Gastroesophageal sphincter (tissue), 4 donors: ENCODE results near the gene OGFOD3. TPM values are rescaled to one million over a fixed set of nuclear protein-coding genes. Genes with fewer than 3 reads are reported as not detected.

Experiments
- ATAC-seq: fragments of 150-250 bp; one replicate; pipeline ENCODE4 v1.9.1; 2016; ENCODE audit warnings: mild to moderate bottlenecking, moderate library complexity
- H3K27ac ChIP-seq, 4 donors: fragments of 200-600 bp; sonication (generic) in 3 of 4; 1 replicate in 3 of 4; 2 replicates in 1 of 4; pipeline ENCODE4 v1.5.1; 2016 to 2019
- H3K27me3 ChIP-seq: fragments of 200-600 bp; sonication (generic); one replicate; pipeline ENCODE4 v1.5.1; 2019
- H3K36me3 ChIP-seq, 2 donors: fragments of 200-600 bp; sonication (generic); one replicate each; pipeline ENCODE4 v1.5.1; 2019; ENCODE audit warnings: control low read depth in 1 of 2
- H3K4me1 ChIP-seq, 3 donors: fragments of 200-600 bp; sonication (generic); 1 replicate in 2 of 3; 2 replicates in 1 of 3; pipeline ENCODE4 v1.5.1; 2016 to 2019; ENCODE audit warnings: control low read depth in 2 of 3
- H3K4me3 ChIP-seq, 2 donors: fragments of 200-600 bp; sonication (generic); one replicate each; pipeline ENCODE4 v1.5.1; 2019; ENCODE audit warnings: mild to moderate bottlenecking in 1 of 2, moderate library complexity in 1 of 2
- H3K9me3 ChIP-seq, 3 donors: fragments of 200-600 bp; sonication (generic); one replicate each; pipeline ENCODE4 v1.5.1; 2017 to 2019; ENCODE audit warnings: control low read depth in 2 of 3
- EP300 ChIP-seq: sonication (generic); formaldehyde crosslinking; IDR thresholded peaks from one replicate; pipeline ENCODE4 v1.6.1; 2017; ENCODE audit warnings: antibody characterized with exemption, mild to moderate bottlenecking
- POLR2A ChIP-seq, 2 donors: fragments of 450-650 bp; IDR thresholded peaks; one replicate each; pipeline ENCODE4 v1.6.1; 2017; ENCODE audit warnings: antibody characterized with exemption in 2 of 2, mild to moderate bottlenecking in 2 of 2, moderate library complexity in 1 of 2
- POLR2AphosphoS5 ChIP-seq: sonication (generic); formaldehyde crosslinking; IDR thresholded peaks from one replicate; pipeline ENCODE4 v1.6.1; 2017; ENCODE audit warnings: antibody characterized with exemption
- WGBS, 2 donors: methylation state at CpG; one replicate each; pipeline ENCODE4 v1.1.5; 2018; ENCODE audit warnings: low coverage in 1 of 2; 5-methylcytosine and 5-hydroxymethylcytosine counted together
- total RNA-seq, 4 donors: library from RNA; depleted of rRNA; stranded (reverse); fragments of >200 nt; gene quantifications; one replicate each; pipeline ENCODE4 v1.1.0, GENCODE V29; 2016
- TF ChIP-seq, protein P1 (sequence below), 4 experiments: fragments of 200-600 bp in 2 of 4; fragments of 450-650 bp in 2 of 4; sonication (generic) in 1 of 4; IDR thresholded peaks; one replicate each; pipeline ENCODE4 v1.5.1; 2017 to 2019; ENCODE audit warnings: antibody characterized with exemption in 4 of 4, mild to moderate bottlenecking in 2 of 4, moderate library complexity in 2 of 4

The OGFOD3 gene, protein sequence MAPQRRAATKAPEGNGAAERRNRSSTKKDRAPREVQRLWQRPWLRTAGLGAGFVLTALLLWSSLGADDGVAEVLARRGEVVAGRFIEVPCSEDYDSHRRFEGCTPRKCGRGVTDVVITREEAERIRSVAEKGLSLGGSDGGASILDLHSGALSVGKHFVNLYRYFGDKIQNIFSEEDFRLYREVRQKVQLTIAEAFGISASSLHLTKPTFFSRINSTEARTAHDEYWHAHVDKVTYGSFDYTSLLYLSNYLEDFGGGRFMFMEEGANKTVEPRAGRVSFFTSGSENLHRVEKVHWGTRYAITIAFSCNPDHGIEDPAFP
- 10 to 100 TPM; 26.4 to 39.5 (median 28.8) TPM for total RNA-seq

DNA sequence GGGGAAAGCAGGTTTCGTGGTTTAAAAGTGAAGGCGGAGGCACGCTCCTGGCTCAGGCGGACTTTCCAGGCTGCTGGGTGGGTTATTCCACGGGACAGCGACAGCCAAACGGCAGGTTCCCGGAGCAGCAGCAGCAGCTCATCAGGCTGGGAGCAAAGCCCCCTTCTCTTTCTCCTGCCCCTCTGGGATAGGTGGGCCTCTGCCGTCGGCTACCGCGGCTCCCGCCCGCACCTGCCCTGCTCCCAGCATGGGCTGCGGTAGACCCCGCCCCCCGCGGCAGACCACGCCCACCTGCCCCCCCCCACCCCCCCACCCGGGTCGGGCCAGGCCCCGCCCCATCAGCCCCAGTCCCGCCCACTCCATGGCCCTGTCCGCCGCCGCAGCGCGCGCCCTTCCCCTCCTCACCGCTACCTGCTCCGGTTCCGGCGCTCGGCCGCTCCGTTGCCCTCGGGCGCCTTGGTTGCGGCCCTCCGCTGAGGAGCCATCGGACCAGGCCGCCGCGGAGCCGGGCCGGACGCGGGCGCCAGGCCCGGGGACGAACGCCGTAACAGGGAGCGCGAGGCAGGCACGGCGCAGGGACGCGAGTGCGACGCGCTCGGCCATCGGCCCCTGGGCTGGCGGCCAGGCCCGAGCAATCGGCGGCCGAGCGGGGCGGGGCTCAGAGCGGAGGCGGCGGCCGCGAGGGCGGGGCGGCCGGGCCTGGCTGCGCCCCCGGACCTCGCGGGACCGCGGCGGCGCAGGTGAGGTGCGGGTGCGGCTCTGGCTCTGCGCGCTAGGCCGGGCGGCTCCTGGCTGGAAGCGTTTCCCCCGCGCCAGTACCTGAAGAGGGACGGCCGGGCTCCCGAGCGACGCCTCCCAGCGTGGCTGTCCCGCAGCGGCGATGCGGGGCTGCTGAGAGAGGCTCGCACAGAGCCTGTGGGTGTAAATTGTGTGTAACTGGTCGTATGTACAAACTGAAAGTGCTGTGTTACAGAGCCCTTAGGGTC is at the start of gene OGFOD3, which contains the start of gene HEXD:
TSS of gene OGFOD3 (minus strand) at position 586 of the 986 bp plus-strand sequence. CDS start at position 485, 101 bp downstream.
TSS of gene HEXD (plus strand) at position 347 of the 986 bp plus-strand sequence. CDS start 1,453 bp downstream, outside the sequence.
- peaks cover 0 to 40% of the 10 kb centered on the region in 2 donors for H3K36me3 ChIP-seq
- WGBS, 2 donors = 0% methylated on average over 2 of the region's 108 CpGs; no CpG with 5 or more reads in 1 of the 2 donors
- peak within 1 kb of the TSS; percentile 72 to 84 for H3K4me3 ChIP-seq
- H3K4me1 ChIP-seq = peaks cover 0 to 44% (median 5%) of the 10 kb centered on the region in 3 donors
- peak within 1 kb of the TSS; percentile 71 to 95 (median 94) for H3K27ac ChIP-seq
- TF ChIP-seq POLR2AphosphoS5 (peak; percentile 28), EP300 (no peak), POLR2A (IDR thresholded peaks at IDR 0.05) (peak; percentile 46 to 52)
- TF ChIP-seq, protein P1, sequence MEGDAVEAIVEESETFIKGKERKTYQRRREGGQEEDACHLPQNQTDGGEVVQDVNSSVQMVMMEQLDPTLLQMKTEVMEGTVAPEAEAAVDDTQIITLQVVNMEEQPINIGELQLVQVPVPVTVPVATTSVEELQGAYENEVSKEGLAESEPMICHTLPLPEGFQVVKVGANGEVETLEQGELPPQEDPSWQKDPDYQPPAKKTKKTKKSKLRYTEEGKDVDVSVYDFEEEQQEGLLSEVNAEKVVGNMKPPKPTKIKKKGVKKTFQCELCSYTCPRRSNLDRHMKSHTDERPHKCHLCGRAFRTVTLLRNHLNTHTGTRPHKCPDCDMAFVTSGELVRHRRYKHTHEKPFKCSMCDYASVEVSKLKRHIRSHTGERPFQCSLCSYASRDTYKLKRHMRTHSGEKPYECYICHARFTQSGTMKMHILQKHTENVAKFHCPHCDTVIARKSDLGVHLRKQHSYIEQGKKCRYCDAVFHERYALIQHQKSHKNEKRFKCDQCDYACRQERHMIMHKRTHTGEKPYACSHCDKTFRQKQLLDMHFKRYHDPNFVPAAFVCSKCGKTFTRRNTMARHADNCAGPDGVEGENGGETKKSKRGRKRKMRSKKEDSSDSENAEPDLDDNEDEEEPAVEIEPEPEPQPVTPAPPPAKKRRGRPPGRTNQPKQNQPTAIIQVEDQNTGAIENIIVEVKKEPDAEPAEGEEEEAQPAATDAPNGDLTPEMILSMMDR (IDR thresholded peaks at IDR 0.05) = peak in 2 of 4 experiments; percentile 25 to 52
- peaks cover 0 to 10% (median 0%) of the 10 kb centered on the region in 3 donors for H3K9me3 ChIP-seq
- no peaks in the 10 kb centered on the region for H3K27me3 ChIP-seq
- ATAC-seq = peak; percentile 97

GRCh38 chr17:82465023-82465603 is 46.7 kb upstream of the OGFOD3 start:
- no peaks in the 10 kb centered on the region for H3K9me3 ChIP-seq
- H3K4me1 ChIP-seq = peaks cover 0 to 35% (median 0%) of the 10 kb centered on the region in 3 donors
- WGBS, 2 donors = 75 to 90% methylated on average over 4 to 5 of the region's 7 CpGs
- H3K36me3 ChIP-seq = peaks cover 0 to 100% of the 10 kb centered on the region in 2 donors
- TF ChIP-seq POLR2AphosphoS5 = no peak
- no peak for TF ChIP-seq POLR2A (IDR thresholded peaks at IDR 0.05)
- no peak for TF ChIP-seq EP300
- TF ChIP-seq, protein P1 (IDR thresholded peaks at IDR 0.05) = no peak
- no peak overlapping the region for H3K27ac ChIP-seq
- H3K27me3 ChIP-seq = no peaks in the 10 kb centered on the region
- H3K4me3 ChIP-seq = no peak overlapping the region
- ATAC-seq = no peak

DNA sequence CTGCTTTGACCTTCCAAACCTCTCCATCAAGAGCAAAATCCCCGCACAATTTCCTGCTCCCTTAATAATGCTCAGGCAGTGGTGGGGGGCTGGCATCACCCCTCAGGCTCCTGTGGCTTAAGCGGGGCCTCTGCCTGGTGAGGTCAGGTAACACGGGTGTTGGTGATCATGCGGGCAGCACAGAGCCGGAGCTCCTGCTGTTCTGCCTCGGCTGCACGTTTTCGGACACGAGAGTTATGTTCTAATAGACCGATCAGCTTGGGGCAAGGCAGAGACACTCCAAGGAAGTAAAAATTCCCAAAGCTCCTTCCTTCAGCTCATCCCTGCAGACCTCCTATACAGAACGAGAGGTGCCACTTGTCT is 46.2 kb upstream of the OGFOD3 start:
- no peak for ATAC-seq
- no peaks in the 10 kb centered on the region for H3K27me3 ChIP-seq
- peaks cover 0 to 40% (median 5%) of the 10 kb centered on the region in 3 donors for H3K4me1 ChIP-seq
- 62 to 90% methylated on average over 4 to 9 of the region's 11 CpGs for WGBS, 2 donors
- TF ChIP-seq POLR2A (IDR thresholded peaks at IDR 0.05) = no peak
- TF ChIP-seq, protein P1 (IDR thresholded peaks at IDR 0.05) = no peak
- no peak for TF ChIP-seq POLR2AphosphoS5
- no peak for TF ChIP-seq EP300
- no peak overlapping the region for H3K27ac ChIP-seq
- H3K4me3 ChIP-seq = no peak overlapping the region
- H3K9me3 ChIP-seq = no peaks in the 10 kb centered on the region
- peaks cover 0 to 97% of the 10 kb centered on the region in 2 donors for H3K36me3 ChIP-seq

DNA sequence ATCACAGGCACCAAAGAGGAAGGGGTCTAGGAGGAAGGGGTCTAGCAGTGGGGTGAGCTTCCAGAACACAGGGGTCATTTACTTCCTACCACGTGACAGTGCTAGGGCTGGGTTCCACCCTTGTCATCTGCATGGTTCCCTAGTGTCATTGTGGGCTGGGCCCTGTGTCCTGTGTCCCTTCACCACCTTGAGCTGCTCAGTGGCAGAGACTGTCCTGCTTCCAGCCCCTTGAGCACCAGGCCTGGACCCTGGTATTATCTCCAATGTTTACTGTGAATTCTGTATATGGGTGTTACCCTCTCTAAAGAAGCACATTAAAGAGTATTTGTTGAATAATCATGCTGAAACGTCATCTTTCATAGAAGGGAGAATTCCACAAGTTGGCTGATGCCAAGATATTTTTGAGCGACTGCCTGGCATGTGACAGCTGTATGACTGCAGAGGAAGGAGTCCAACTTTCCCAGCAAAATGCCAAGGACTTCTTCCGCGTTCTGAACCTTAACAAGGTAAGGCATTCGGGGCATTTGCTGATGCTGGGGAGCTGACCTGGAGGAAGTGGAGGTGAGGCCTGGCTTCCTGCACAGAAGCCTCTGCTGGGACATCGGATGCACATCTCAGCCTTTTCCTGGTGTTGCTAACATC is 45.7 kb upstream of the OGFOD3 start:
- TF ChIP-seq POLR2A (IDR thresholded peaks at IDR 0.05) (no peak), POLR2AphosphoS5 (no peak), EP300 (no peak)
- TF ChIP-seq, protein P1 (IDR thresholded peaks at IDR 0.05) = no peak
- 61 to 62% methylated on average over 5 to 6 of the region's 7 CpGs for WGBS, 2 donors
- peaks cover 0 to 92% of the 10 kb centered on the region in 2 donors for H3K36me3 ChIP-seq
- no peak overlapping the region for H3K4me3 ChIP-seq
- H3K27me3 ChIP-seq = no peaks in the 10 kb centered on the region
- peaks cover 0 to 45% (median 10%) of the 10 kb centered on the region in 3 donors for H3K4me1 ChIP-seq
- H3K9me3 ChIP-seq = no peaks in the 10 kb centered on the region
- H3K27ac ChIP-seq = peak overlapping the region in 2 of 4 donors; percentile 7 to 28
- ATAC-seq = no peak
